ENCODE measurements around the gene OTOG.

DNA sequence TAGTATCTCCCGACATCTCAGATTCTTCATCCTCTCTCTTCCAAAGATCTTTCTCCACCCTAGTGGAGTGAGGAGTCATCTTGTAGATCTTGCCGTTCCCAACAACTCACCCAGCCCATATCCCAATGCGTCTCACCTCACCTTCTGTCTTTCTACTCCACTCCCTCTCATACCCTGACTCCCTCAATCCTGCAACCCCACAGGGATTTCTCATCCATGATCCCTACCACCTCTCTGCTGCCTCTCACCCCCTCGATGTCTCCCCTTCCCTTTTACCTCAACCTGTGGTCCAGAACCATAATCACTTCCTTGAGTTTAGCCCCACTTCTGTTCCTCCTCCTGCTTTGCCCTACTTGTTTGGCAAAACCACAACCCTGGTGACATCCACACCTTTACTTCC, 41.7 kb downstream of the OTOG start:
- TF ChIP-seq, protein P1, sequence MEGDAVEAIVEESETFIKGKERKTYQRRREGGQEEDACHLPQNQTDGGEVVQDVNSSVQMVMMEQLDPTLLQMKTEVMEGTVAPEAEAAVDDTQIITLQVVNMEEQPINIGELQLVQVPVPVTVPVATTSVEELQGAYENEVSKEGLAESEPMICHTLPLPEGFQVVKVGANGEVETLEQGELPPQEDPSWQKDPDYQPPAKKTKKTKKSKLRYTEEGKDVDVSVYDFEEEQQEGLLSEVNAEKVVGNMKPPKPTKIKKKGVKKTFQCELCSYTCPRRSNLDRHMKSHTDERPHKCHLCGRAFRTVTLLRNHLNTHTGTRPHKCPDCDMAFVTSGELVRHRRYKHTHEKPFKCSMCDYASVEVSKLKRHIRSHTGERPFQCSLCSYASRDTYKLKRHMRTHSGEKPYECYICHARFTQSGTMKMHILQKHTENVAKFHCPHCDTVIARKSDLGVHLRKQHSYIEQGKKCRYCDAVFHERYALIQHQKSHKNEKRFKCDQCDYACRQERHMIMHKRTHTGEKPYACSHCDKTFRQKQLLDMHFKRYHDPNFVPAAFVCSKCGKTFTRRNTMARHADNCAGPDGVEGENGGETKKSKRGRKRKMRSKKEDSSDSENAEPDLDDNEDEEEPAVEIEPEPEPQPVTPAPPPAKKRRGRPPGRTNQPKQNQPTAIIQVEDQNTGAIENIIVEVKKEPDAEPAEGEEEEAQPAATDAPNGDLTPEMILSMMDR (conservative IDR thresholded peaks at IDR 0.05 in 1 of 2, IDR thresholded peaks at IDR 0.05 in 1 of 2; ENCODE audit: extremely low read depth in 1 of 2, insufficient read depth in 1 of 2, low read depth in 1 of 2, low read length in 2 of 2) = no peak
- TF ChIP-seq EZH2 (IDR thresholded peaks at IDR 0.05; ENCODE audit: borderline replicate concordance, low read length) = no peak
